ENCODE data around the gene CBFA2T3. TPM values are rescaled to one million over a fixed set of nuclear protein-coding genes. Genes with fewer than 3 reads are reported as not detected.

The CBFA2T3 gene
- total RNA-seq, 1 donor from 2014 or later: 10.1 TPM

- H3K4me1 Mint-ChIP-seq: no peaks in the 10 kb centered on the region
- H3K27ac Mint-ChIP-seq: no peak overlapping the region
- H3K4me3 Mint-ChIP-seq: no peak overlapping the region
- H3K36me3 Mint-ChIP-seq: no peaks in the 10 kb centered on the region
- TF ChIP-seq CTCF (IDR thresholded peaks at IDR 0.05; ENCODE audit: unreplicated experiment): no peak
- peaks cover 2% of the 10 kb centered on the region for H3K27me3 Mint-ChIP-seq (ENCODE audit: low read depth)
- DNase-seq (ENCODE audit: low spot score in 2 of 2, unreplicated experiment in 2 of 2): no peak
- no peaks in the 10 kb centered on the region for H3K9me3 Mint-ChIP-seq
Observed at GRCh38 chr16:88930716-88931115, 46.3 kb downstream of the CBFA2T3 start.

- no peak for DNase-seq (ENCODE audit: low spot score in 2 of 2, unreplicated experiment in 2 of 2)
- Mint-ChIP-seq H3K9me3 (no peaks in the 10 kb centered on the region), H3K27ac (no peak overlapping the region), H3K4me3 (no peak overlapping the region), H3K36me3 (no peaks in the 10 kb centered on the region), H3K27me3 (ENCODE audit: low read depth) (no peaks in the 10 kb centered on the region), H3K4me1 (no peaks in the 10 kb centered on the region)
- TF ChIP-seq CTCF (IDR thresholded peaks at IDR 0.05; ENCODE audit: unreplicated experiment): no peak
Observed at GRCh38 chr16:88929091-88929445, 47.9 kb downstream of the CBFA2T3 start.

GRCh38 chr16:88928405-88929090 lies 48.5 kb downstream of the CBFA2T3 start:
- no peaks in the 10 kb centered on the region for H3K27me3 Mint-ChIP-seq (ENCODE audit: low read depth)
- no peak for TF ChIP-seq CTCF (IDR thresholded peaks at IDR 0.05; ENCODE audit: unreplicated experiment)
- H3K4me3 Mint-ChIP-seq: no peak overlapping the region
- DNase-seq (ENCODE audit: low spot score in 2 of 2, unreplicated experiment in 2 of 2): no peak
- no peaks in the 10 kb centered on the region for H3K36me3 Mint-ChIP-seq
- no peak overlapping the region for H3K27ac Mint-ChIP-seq
- no peaks in the 10 kb centered on the region for H3K4me1 Mint-ChIP-seq
- no peaks in the 10 kb centered on the region for H3K9me3 Mint-ChIP-seq

GRCh38 chr16:88927661-88928060 lies 49.3 kb downstream of the CBFA2T3 start:
- no peak overlapping the region for H3K4me3 Mint-ChIP-seq
- H3K27ac Mint-ChIP-seq: no peak overlapping the region
- no peaks in the 10 kb centered on the region for H3K4me1 Mint-ChIP-seq
- TF ChIP-seq CTCF (IDR thresholded peaks at IDR 0.05; ENCODE audit: unreplicated experiment): no peak
- H3K36me3 Mint-ChIP-seq: no peaks in the 10 kb centered on the region
- no peaks in the 10 kb centered on the region for H3K27me3 Mint-ChIP-seq (ENCODE audit: low read depth)
- no peaks in the 10 kb centered on the region for H3K9me3 Mint-ChIP-seq
- DNase-seq (ENCODE audit: low spot score in 2 of 2, unreplicated experiment in 2 of 2): no peak

GRCh38 chr16:88927010-88927409 lies 50.0 kb downstream of the CBFA2T3 start:
- no peak for TF ChIP-seq CTCF (IDR thresholded peaks at IDR 0.05; ENCODE audit: unreplicated experiment)
- no peak for DNase-seq (ENCODE audit: low spot score in 2 of 2, unreplicated experiment in 2 of 2)
- H3K27ac Mint-ChIP-seq: no peak overlapping the region
- H3K36me3 Mint-ChIP-seq: no peaks in the 10 kb centered on the region
- no peak overlapping the region for H3K4me3 Mint-ChIP-seq
- H3K4me1 Mint-ChIP-seq: no peaks in the 10 kb centered on the region
- no peaks in the 10 kb centered on the region for H3K27me3 Mint-ChIP-seq (ENCODE audit: low read depth)
- no peaks in the 10 kb centered on the region for H3K9me3 Mint-ChIP-seq
